SW480 (cell line): ENCODE measurements around the gene ZNF213.
"Not testable (repeated sequence)": the region's sequence is repeated elsewhere in the genome, so short reads cannot be mapped to it uniquely, and the experiment has no call there.

Source experiments
- DNase-seq: peaks from one replicate; pipeline ENCODE4 v3.0.0-alpha.2; 2016; ENCODE audit warnings: low spot score

ZNF213 gene

DNA sequence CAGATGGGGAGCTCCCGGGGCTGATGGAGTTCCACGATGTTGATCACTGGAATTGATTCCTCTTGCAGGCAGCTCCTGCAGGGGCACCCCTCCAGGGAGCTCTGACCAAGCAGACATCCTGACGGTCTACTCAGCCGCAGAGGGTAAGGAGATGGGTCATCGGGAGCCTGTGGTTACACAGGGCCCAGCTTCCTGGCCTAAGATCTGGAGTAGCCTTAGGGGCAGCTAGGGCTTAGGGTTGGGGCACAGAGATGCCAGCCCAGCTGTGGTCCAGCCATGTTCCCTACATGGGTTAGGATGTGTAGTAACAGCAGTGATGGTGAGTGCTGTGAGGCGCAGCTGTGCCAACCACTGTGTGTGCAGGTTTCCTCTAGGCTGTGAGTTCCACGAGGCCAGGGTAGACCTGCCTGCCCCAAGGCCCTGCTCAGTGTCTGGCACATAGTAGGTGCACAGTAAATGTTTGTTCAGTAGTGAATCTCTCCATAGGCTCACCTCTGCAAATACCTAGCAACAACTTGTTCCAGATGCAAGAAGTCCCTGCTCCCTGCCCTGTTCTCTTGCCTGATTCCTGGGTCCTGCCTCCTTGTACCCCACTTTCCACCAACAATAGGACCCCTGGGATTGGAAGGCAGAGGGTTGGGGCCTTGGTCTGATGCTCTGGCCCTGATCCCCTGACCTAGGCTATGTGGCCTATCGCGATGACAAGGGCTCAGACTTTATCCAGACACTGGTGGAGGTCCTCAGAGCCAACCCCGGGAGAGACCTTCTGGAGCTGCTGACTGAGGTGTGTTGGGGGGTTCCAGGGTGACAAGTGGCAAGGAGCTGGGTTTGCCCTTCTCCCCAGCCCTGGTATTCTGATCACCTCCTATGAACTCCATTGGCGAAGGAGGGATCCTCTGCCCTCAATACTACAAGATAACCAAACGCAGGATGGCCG is 13.7 kb downstream of the ZNF213 start:
- DNase-seq: no peak

DNA sequence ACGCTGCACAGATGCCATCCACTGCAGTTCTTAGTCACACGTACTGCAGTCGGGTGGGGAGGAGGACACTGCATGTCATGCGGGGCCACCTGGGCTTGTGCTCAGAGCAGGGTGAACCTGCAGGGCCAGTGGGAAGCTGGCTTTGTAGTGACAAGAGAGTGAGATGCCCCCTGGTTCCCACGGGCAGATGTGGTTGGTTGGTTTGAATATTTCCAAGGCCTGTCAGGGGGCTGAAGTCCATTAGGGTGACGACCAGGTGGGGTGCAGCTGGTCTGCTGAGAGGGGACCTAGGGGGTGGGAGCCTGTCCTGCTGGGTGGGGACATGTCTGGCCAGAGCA is 14.3 kb downstream of the ZNF213 start:
- no peak for DNase-seq

DNA sequence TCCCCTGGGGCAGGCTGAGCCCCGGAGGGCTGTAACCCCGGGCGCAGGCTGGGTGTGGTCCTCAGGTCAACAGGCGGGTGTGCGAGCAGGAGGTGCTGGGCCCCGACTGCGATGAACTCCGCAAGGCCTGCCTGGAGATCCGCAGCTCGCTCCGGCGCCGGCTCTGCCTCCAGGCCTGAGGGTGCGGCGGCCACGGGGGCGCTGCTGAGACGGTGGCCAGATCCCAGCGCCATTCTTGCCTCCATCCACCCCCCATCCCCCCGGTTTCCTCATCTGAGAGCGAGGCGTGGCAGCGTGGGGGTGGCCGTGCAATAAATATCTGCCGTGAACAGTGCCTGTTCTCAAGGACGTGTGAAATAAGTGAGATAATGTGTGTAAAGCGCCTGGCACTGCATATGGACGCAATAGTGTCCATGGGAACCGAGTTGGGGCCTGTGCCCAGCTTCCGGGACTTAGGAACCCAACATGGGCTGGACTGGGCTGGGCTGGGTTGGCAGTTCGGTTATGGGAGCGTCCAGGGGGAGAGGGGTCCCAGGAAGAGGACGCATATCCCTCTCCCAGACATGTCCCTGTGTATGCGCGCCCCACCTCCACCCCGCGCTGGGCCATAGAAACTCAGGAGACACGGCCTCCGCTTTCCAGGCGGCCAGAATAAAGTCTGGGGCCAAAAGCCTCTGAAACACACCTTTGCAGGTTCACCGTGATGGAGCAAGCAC is 15.0 kb downstream of the ZNF213 start:
- DNase-seq: peak; percentile 73

DNA sequence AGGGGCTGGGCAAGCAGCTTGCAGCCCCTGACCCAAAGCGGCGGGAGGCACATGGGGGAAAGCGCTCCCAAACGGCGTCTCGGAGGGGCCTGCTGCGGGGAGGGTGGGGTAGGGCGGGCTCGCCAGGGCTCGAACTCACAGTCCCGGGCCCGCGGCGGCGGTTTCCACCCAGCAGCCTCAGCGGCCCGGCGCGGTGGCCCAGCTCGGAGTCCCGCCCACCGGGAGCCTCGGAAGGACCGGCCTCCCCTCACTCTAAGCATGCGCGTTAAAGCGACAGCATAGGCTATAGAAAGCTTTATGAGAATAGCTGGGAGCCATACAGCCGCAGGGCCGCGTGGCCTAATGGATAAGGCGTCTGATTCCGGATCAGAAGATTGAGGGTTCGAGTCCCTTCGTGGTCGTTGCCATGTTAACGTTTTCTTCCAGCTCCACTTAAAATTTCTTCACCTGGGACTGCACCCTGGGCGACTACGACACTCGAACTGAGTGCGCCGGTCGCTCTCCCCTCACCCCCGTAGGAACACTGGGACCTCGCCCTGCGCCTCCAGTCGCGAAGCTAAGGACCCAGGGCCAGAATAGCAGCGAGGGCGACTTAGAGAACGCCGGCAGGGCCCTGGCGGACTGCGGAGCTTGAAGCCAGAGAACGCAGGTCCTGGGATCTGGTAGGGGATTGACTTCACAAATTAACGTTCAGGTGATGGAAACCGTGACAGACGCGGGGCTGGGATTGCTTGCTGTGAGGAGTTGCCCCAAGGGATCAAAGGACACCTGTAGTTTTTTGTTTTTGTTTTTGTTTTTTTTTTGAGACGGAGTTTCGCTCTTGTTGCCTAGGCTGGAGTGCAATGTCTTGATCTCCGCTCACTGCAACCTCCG is 15.8 kb downstream of the ZNF213 start:
- DNase-seq: peak; percentile 91

DNA sequence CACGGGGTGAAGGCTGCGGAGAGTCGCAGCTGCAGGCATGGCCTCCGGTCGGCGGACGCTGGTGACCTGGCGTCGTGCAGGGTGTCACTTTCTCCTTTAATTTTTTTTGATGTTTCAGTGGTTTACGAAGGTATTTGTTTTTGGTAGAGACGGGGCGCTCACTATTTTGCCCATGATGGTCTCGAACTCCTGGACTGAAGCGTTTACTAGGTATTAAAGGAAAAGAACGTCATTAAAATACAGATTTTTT is 17.1 kb downstream of the ZNF213 start:
- no peak for DNase-seq

DNA sequence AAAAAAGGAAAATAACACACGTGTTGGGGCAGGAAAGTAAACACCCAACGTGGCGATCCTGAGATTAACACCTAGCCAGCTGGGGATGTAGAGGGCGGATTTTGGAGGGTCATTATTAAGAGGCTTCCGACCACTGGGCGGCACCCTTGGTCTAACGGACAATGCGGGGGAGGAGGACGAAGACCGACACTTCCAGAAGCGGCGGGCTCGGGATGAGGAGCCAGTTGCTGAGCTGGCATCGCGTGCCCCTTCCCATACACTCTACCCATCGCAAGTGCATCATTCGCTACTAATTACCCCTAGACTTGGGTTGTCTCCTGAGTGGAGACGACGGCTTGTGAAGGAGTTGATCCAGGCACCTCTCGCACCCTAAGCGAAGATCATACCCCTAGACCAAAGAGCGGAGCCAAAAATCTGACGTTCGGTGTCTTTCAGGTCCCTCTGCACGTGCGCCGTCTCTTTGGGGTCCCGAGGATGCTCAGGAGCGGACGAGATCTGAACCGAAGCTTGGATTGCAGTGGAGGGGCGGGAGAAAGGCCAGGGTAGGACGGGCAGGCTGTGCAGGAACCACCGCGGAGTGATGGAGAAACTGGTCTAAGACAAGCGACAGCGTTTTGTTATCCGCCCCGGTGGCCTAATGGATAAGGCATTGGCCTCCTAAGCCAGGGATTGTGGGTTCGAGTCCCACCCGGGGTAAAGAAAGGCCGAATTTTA is 17.6 kb downstream of the ZNF213 start:
- peak; percentile 90 for DNase-seq

DNA sequence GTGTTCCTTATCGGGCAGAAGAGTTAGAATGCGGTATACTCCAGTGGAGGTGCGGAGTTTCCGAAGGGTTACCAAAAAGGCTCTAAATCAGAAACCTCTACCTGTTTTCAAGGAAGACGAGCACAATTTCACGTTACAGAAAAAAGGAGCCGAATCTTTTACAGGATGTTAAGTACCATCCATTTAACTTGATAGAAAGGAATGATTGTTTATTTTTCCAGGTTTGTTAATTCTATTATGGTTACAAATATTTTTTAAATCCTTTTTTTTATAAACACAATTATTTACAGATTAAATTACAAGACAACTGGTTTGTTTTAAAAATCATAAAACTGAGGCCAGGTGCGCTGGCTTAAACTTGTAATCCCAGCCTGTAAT is 18.2 kb downstream of the ZNF213 start:
- DNase-seq: no peak

DNA sequence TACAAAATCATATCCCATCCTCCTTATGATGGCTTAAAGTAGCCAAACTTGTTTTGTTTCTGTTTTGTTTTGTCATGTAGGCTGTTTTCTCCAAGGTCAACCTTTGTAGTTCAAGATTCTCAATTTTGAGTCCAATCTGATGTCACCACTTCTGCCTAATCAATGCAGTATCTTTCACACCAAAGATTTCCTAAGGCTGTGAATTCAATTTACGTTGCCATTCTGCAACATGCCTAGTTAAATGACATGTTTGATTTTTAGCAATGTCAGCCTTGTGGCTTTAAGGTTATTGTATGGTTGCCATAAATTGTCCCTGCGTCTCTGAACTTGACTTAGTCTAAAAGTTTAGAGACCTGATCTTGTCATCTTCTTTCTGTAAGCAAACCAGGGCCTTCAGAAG is 20.4 kb downstream of the ZNF213 start:
- DNase-seq: no peak

DNA sequence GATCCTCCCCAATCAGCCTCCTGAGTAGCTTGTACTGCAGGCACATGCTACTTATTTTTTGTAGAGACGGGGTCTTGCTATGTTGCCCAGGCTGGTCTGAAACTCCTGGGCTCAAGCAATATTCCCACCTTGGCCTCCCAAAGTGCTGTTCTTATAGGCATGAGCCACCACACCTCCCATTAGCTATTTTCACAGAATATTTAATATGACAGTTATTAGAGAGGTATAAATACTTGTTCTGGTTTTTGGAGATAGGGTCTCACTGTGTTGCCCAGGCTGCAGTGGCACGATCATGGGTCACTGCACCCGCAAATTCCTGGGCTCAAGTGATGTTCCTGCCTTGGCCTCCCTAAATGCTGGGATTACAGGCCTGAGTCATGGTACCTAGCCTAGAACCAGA is 21.1 kb downstream of the ZNF213 start:
- DNase-seq: no peak

DNA sequence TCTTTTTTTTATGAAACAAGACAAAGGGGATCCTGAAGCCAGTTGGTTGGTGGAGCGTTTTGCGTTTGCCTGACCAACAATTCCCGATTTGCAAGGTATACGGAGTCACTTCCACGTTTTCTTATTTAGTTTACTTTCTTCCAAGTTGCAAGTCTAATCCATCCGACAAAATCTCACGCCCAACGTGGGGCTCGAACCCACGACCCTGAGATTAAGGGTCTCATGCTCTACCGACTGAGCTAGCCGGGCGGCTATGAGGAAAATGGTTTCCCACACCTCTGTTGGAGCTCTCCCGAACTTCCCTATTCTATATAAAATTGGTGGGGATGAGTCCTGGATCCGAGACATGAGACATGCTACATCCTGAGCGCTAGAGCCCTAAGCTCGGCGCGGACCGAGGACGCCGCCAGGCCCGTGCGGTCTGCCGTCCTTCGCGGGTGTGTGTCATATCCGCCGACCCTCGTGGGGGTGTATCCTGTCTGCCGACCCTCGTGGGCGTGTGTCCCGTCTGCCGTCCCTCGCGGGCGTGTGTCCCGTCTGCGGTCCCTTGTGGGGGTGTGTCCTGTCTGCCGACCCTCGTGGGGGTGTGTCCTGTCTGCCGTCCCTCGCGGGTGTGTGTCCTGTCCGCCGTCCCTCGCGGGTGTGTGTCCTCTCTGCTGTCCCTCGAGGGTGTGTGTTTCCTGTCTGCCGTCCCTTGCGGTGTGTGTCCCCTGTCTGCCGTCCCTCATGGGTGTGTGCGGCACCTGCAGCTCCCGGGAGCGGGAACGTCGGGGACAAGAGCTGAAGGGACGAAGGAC is 22.6 kb downstream of the ZNF213 start:
- peak; percentile 88 for DNase-seq

DNA sequence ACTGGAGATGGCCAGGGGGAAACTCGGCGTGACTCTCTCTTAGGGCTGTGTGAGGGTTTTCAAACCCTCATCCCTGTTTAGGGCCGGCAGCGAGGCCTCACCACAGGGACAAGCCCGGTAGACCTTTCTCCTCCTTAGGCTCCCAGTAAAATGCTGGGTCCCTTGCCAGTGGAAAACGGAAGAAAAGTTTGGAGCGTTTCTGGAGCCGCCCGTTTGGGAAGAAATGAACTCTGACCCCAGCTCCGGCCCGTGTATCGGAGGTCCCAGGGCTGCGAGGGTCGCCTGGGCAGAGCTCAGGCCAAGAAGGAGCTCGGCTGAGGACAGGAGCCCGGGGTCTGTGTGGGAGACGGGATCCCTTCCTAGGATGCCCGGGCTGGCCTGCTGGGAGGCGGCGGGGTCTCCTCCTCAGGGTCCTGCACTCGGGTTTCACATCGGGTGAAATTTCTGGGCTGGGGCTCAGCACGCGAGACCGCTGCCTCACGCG is 23.2 kb downstream of the ZNF213 start:
- peak; percentile 72 for DNase-seq

DNA sequence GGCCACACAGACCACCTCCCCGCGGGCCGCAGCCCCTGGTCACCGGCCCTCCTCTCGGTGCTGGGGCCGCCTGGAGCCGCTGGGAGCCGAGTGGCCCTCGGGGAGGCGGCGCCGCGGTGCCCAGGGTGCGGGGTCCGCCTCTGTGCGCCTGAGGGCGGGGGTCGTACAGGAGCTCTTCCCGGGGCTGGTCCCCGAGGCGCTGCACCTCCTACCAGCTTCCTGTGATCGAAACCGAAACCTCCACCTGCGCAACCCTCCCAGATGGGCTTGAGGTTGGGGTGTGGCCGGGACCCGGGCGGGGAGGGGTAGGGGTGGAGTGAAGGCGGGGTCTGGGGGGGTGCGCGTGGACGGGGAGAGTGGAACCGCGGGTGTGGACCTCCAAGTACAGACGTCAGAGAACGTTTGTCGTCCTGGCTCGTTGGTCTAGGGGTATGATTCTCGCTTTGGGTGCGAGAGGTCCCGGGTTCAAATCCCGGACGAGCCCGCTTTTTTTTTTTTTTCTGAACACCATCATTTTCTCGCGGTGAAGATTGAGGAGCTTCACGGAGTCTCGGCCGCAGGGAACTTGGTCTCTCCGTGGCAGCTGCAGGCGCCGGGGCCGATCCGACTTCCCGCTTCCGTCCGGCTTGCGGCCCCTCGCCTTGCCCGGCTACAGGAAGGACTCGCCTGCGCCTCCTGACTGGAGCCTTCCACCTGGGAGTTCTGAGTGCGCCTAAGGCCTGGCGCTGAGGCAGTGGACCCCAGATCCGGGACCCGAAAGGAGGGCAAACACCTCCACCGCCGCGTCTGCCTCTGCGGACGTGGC is 23.9 kb downstream of the ZNF213 start:
- peak; percentile 92 for DNase-seq

DNA sequence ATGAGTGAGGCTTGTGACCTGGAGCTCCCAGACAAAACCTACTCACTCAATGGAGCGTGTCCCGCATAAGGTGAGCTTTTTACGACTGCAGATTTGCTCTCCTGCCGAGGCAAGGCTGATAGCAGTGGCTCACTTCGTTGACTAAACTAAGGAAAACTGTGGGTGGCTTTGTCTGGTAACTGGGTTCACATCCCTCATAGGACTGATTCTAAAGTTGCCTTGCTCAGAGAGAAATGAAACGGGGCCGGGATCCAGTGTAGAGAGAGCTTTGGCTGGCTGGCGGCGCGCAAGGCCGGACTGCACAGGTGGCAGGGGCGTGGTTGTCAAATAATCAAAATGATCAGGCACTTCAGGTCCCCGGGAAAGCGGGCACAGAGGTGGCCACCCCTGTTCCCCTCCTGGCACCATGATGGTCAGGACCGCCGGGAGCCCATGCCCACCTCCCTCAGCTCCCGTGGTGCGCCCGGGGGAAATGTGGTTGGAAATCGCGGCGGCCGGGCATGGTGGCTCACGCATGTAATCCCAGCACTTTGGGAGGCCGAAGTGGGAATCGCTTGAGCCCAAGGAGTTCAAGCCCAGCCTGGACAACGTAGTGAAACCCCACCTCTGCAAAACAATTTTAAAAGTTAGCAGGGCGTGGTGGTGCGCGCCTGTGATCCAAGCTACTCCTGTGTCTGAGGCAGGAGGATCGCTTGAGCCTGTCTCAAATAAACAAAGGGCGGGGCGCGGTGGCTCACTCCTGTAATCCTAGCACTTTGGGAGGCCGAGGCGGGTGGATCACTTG is 26.6 kb downstream of the ZNF213 start:
- DNase-seq: peak; percentile 73

DNA sequence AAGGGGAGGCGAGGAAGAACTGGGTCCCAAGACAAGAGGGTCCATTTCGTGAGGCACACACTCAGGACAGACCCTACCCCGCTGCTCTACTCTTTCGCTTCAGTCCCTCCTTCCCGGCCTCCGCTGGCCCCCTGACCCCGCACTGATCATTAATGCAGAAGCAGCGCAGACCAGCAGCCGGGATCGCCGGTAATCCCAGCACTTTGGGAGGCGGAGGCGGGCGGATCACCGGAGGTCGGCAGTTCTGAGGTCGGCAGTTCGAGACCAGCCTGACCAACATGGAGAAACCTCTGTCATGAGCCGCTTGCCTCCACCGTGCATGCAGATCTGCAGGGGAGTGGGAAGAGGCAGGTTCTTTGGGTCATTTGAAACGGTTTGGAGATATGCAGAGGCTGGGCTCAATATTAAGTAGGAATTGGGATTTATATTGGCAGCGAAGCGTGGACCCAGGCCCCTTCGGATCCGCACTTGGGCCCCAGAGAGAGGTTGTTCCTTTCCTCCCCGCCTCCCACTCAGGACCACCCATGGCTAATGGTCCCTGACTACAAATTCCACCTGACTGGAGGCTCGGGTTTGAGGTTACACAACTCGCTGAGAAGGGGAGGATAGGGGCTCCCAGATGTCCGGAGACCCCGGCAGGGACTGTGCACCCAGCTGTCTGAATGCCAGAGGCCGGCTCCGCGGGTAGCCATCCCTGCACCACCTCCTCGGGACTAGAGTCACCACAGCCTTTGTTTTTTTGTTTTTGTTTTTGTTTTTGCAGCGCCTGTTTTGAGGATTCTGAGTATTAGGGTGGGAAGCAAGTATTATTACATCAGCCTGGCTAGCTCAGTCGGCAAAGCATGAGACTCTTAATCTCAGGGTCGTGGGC is 29.5 kb downstream of the ZNF213 start:
- no peak for DNase-seq

DNA sequence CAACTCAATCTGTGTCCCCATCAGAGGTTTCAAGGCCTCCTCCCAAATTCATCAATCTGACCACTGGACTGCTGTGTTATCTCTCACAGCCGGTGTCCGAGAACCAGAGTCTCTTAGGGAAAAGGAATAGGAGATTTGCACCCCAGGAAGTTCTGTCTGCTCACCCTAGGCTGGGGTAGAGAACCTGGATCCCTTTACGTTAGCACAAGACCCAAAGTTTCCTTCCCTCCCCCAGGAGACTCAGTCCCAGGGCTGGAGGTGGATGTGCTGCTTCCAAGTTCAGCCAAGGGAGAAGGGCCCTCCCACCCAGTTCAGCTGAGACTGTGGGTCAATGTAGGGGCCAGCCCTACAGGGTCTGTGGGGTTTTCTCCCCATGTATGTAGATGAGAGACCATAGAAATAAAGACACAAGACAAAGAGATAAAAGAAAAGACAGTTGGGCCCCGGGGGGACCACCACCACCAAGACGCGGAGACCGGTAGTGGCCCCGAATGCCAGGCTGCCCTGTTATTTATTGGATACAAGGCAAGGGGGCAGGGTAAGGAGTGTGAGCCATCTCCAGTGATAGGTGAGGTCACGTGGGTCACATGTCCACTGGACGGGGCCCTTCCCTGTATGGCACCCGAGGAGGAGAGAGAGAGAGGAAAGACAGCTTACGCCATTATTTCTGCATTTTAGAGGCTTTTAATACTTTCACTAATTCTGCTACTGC is 30.4 kb downstream of the ZNF213 start:
- no peak for DNase-seq

DNA sequence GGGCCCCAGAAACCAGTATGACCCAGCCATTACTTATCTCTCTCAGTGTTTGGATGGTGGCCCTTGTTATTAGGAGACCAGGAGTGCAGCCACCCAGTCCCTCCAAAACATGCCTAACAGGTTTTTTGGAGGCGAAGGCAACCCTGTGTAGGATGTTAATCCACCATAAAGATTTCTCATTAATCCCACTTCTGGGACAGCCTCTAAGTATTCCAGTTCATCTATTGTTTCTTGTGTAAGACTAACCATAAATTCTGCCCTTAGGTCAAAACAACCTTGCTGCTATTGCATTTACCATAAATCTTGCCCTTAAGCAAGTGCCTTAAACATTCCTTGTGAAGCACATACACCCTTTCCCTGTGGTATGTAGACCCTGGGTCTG is 31.7 kb downstream of the ZNF213 start:
- no peak for DNase-seq

DNA sequence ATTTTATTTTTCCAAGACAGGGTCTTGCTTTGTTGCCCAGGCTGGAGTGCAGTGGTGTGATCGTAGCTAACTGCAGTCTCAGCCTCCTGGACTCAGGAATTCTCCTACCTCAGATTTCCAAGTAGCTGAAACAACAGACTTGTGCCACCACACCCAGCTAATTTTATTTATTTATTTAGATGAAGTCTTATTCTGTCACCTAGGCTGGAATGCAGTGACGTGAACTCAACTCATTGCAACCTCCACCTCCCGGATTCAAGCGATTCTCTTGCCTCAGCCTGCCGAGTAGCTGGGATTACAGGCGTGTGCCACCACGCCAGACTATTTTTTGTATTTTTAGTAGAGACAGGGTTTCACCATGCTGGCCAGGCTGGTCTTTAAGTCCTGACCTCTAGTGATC is 33.9 kb downstream of the ZNF213 start:
- not testable (repeated sequence) for DNase-seq
